WTC11 (cell line): ENCODE results near the gene FRAT1.

Experiments
- ATF1 ChIP-seq: sonication (generic); formaldehyde crosslinking; IDR thresholded peaks from 2 replicates; pipeline ENCODE4 v1.8.1; 2023; ENCODE audit warnings: mild to moderate bottlenecking, moderate library complexity, missing genetic modification reagents
- ELF4 ChIP-seq: sonication (generic); formaldehyde crosslinking; IDR thresholded peaks from 2 replicates; pipeline ENCODE4 v1.8.1; 2022; ENCODE audit warnings: low read depth, mild to moderate bottlenecking, moderate library complexity, missing genetic modification reagents
- NFYB ChIP-seq: sonication (generic); formaldehyde crosslinking; conservative IDR thresholded peaks from 2 replicates; pipeline ENCODE4 v1.8.0; 2022; ENCODE audit warnings: low read depth, missing genetic modification reagents
- NR1H2 ChIP-seq: sonication (generic); formaldehyde crosslinking; IDR thresholded peaks from 2 replicates; pipeline ENCODE4 v1.9.0; 2021; ENCODE audit warnings: mild to moderate bottlenecking, moderate library complexity, missing genetic modification reagents
- NR3C1 ChIP-seq: sonication (generic); formaldehyde crosslinking; conservative IDR thresholded peaks from 2 replicates; pipeline ENCODE4 v1.8.1; 2023; ENCODE audit warnings: low read depth, mild to moderate bottlenecking, missing genetic modification reagents
- PRRX2 ChIP-seq: fragments of 250-450 bp; sonication (Bioruptor Pico); IDR thresholded peaks from 2 replicates; pipeline ENCODE4 v1.8.0; 2021; ENCODE audit warnings: mild to moderate bottlenecking
- TF ChIP-seq, protein P1 (sequence below): fragments of 200-600 bp; IDR thresholded peaks from 2 replicates; pipeline ENCODE4 v1.8.0; 2022; ENCODE audit warnings: antibody characterized with exemption
- TF ChIP-seq, protein P2 (sequence below): sonication (generic); formaldehyde crosslinking; IDR thresholded peaks from 2 replicates; pipeline ENCODE4 v1.8.1; 2022; ENCODE audit warnings: mild to moderate bottlenecking, moderate library complexity, missing genetic modification reagents
- TF ChIP-seq, protein P3 (sequence below): sonication (generic); formaldehyde crosslinking; IDR thresholded peaks from 2 replicates; pipeline ENCODE4 v1.8.1; 2022; ENCODE audit warnings: low read depth, mild to moderate bottlenecking, moderate library complexity, missing genetic modification reagents, borderline replicate concordance
- TF ChIP-seq, protein P4 (sequence below): sonication (generic); formaldehyde crosslinking; IDR thresholded peaks from 2 replicates; pipeline ENCODE4 v1.8.0; 2022; ENCODE audit warnings: mild to moderate bottlenecking, missing genetic modification reagents
- TF ChIP-seq, protein P5 (sequence below): sonication (generic); formaldehyde crosslinking; IDR thresholded peaks from 2 replicates; pipeline ENCODE4 v1.8.1; 2023; ENCODE audit warnings: mild to moderate bottlenecking, missing genetic modification reagents, moderate library complexity

DNA sequence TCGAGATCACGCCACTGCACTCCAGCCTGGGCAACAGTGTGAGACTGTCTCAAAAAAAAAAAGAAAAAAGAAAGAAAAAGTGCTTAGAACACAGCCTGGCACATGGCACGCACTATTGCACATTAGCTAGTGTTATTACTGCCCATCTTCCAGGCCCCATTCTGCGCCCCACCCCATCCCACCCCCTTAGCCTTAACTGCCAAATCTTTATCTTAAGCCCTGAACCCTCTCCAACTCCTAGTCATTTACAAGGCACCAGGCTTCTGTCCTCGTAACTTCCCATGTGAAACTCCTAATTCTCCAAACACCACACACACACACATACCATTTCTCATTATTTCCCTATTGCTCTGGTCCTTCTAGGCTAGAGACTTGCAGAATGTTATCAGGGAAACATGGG lies 10.7 kb downstream of the FRAT1 start:
- TF ChIP-seq, protein P1, sequence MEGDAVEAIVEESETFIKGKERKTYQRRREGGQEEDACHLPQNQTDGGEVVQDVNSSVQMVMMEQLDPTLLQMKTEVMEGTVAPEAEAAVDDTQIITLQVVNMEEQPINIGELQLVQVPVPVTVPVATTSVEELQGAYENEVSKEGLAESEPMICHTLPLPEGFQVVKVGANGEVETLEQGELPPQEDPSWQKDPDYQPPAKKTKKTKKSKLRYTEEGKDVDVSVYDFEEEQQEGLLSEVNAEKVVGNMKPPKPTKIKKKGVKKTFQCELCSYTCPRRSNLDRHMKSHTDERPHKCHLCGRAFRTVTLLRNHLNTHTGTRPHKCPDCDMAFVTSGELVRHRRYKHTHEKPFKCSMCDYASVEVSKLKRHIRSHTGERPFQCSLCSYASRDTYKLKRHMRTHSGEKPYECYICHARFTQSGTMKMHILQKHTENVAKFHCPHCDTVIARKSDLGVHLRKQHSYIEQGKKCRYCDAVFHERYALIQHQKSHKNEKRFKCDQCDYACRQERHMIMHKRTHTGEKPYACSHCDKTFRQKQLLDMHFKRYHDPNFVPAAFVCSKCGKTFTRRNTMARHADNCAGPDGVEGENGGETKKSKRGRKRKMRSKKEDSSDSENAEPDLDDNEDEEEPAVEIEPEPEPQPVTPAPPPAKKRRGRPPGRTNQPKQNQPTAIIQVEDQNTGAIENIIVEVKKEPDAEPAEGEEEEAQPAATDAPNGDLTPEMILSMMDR, result no peak
- no peak for TF ChIP-seq ATF1 (CRISPR knock-in tag)
- no peak for TF ChIP-seq NR1H2 (CRISPR knock-in tag)
- no peak for TF ChIP-seq NR3C1
- TF ChIP-seq, protein P2, sequence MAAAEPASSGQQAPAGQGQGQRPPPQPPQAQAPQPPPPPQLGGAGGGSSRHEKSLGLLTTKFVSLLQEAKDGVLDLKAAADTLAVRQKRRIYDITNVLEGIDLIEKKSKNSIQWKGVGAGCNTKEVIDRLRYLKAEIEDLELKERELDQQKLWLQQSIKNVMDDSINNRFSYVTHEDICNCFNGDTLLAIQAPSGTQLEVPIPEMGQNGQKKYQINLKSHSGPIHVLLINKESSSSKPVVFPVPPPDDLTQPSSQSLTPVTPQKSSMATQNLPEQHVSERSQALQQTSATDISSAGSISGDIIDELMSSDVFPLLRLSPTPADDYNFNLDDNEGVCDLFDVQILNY (CRISPR knock-in tag), result no peak
- no peak for TF ChIP-seq PRRX2 (CRISPR knock-in tag)
- no peak for TF ChIP-seq ELF4 (CRISPR knock-in tag)
- no peak for TF ChIP-seq NFYB (CRISPR knock-in tag)
- TF ChIP-seq, protein P3, sequence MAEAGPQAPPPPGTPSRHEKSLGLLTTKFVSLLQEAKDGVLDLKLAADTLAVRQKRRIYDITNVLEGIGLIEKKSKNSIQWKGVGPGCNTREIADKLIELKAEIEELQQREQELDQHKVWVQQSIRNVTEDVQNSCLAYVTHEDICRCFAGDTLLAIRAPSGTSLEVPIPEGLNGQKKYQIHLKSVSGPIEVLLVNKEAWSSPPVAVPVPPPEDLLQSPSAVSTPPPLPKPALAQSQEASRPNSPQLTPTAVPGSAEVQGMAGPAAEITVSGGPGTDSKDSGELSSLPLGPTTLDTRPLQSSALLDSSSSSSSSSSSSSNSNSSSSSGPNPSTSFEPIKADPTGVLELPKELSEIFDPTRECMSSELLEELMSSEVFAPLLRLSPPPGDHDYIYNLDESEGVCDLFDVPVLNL (CRISPR knock-in tag), result no peak
- TF ChIP-seq, protein P4, sequence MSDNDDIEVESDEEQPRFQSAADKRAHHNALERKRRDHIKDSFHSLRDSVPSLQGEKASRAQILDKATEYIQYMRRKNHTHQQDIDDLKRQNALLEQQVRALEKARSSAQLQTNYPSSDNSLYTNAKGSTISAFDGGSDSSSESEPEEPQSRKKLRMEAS (CRISPR knock-in tag), result no peak
- TF ChIP-seq, protein P5, sequence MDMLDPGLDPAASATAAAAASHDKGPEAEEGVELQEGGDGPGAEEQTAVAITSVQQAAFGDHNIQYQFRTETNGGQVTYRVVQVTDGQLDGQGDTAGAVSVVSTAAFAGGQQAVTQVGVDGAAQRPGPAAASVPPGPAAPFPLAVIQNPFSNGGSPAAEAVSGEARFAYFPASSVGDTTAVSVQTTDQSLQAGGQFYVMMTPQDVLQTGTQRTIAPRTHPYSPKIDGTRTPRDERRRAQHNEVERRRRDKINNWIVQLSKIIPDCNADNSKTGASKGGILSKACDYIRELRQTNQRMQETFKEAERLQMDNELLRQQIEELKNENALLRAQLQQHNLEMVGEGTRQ, result no peak
